VCaP (cell line): ENCODE results near the gene OR10T2.
"Not testable (repeated sequence)": the region's sequence is repeated elsewhere in the genome, so short reads cannot be mapped to it uniquely, and the experiment has no call there.

Experiments used
- H3K27ac ChIP-seq: fragments of 450-650 bp; 2 replicates; pipeline ENCODE4 v1.5.1; 2017
- CTCF ChIP-seq: fragments of 450-650 bp; conservative IDR thresholded peaks from 2 replicates; pipeline ENCODE4 v1.5.1; 2017; ENCODE audit warnings: mild to moderate bottlenecking, moderate library complexity

Gene OR10T2

DNA sequence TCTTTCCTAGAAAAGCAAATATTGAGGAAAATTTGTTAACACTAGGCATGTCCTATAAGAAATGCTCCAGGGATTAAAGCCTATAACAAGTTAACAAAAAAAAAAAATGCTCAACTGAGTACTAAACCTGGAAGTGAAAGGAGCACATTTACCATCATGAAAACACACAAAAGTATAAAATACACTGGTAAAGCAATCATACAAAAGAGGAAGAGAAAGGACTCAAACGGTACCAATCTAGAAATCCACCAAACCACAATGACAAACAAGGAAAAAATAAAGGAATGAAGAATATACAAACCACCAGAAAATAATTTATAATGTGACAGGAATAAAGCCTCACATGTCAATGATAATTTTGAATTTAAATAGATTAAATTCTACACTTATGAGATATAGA lies 24.4 kb downstream of the OR10T2 start:
- no peak overlapping the region for H3K27ac ChIP-seq
- TF ChIP-seq CTCF, result no peak

DNA sequence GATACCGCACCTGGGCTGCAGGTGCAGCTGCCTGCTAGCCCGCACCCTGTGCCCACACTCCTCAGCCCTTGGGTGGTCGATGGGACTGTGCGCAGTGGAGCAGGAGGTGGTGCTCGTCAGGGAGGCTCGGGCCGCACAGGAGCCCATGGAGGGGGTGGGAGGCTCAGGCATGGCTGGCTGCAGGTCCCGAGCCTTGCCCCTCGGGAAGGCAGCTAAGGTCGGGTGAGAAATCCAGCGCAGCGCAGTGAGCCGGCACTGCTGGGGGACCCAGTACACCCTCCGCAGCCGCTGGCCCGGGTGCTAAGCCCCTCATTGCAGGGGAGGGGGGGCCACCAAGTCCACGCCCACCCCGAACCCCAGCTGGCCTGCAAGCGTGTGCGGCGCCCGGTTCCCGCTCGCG lies 25.2 kb downstream of the OR10T2 start:
- not testable (repeated sequence) for H3K27ac ChIP-seq

DNA sequence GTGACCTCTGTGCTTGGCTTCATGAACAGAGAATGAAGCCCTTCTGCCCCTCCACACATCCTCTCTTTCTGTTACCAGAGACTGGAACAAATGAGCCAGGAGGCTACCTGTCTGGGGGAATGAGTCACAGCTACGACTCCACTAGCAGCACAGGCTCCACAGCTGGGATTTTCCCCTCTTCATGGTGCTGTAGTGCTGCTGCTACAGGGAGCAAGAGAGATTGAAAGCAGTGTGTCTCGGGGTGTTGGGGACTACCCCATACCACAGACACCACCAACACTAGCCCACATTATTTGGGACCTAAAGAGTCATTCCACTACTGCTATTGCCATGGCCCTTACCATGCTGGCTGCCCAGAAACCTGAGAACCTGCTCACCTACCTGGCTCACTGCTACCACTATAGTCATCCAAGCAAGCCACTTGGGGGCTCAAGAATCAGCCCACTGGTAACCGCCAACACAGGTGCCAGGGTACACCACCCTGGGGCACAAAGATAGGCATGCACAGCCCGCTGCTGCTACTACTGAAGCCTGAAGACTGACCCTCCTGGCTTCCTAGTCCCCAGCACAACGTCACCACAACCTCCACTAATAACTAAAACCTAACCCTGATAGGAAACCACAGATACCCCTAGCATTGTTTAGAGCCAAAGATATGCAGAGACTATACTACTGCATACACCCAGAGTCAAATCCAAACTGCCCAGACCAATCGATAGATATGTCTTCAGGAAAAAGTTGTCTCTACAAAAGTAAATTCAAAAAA lies 27.9 kb downstream of the OR10T2 start:
- no peak overlapping the region for H3K27ac ChIP-seq
- TF ChIP-seq CTCF, result no peak

DNA sequence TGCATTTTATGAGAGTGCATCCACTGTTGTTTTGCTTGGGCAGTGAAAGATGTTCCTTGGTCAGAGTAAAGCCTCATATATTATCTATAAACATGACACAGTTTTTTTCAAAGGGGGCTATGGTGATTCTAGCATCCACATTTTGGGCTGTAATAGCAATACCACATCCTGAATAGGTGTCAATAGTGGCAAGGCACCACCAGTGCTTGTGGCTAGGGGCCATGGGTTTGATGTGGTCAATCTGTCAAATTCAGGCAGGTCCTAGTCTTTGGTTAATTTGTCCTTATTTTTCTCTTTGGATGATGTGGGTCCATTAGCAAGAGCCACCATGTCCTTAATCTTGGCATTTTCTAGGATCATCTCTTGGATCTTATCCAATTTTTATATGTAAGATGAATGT lies 32.5 kb downstream of the OR10T2 start:
- no peak for TF ChIP-seq CTCF
- no peak overlapping the region for H3K27ac ChIP-seq

- TF ChIP-seq CTCF, result no peak
- H3K27ac ChIP-seq, result no peak overlapping the region
Measured at GRCh38 chr1:158362941-158363340, 36.3 kb downstream of the OR10T2 start.

GRCh38 chr1:158362482-158362881 lies 36.8 kb downstream of the OR10T2 start:
- TF ChIP-seq CTCF, result no peak
- H3K27ac ChIP-seq, result no peak overlapping the region

DNA sequence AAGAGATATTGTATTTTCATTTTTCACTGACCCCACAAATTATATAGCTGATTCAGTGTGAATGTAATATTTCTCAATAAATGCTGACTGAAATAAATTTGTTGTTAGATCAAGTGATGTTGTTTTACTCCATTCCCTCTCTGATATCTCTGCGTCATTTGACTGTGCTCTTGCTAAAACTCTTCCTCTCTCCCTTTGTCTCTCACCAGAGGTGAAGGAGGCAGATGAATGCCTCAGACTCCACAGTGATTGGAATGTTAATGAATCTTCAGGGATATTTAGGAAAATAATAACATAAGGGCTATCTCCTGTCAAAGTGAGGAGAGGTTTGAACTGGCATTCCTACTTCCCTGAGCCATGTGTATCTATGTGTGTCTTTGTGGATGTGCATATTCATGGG lies 41.8 kb downstream of the OR10T2 start:
- H3K27ac ChIP-seq, result no peak overlapping the region
- no peak for TF ChIP-seq CTCF

DNA sequence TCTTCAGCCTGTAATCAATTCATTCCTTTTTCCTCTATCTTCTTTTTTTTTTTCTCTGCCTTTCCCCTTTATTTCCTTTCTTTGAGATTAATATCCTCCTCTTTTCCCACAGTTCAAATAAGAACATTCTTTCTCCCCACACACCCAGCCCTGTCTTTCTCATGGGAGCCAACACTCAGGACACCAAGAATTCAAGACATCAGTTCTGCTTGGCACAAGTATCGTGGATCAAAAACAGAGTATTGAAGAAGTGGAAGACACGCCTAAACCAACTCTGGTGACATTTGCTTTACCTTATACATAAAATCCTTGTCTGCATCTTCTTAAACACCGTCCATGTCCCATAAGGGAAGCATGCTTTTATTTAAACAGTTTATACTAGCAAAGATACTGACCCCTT lies 42.6 kb downstream of the OR10T2 start:
- no peak overlapping the region for H3K27ac ChIP-seq
- TF ChIP-seq CTCF, result no peak
